Spleen (tissue), 7 donors: ENCODE results near the gene KLF2.

ENCODE experiments used
- POLR2A ChIP-seq, 3 donors: fragments of 450-650 bp; IDR thresholded peaks; one replicate each; pipeline ENCODE4 v1.5.1; 2017; ENCODE audit warnings: antibody characterized with exemption in 3 of 3, mild to moderate bottlenecking in 1 of 3
- POLR2AphosphoS5 ChIP-seq, 3 donors: sonication (generic); formaldehyde crosslinking; IDR thresholded peaks; one replicate each; pipeline ENCODE4 v1.5.1; 2017; ENCODE audit warnings: antibody characterized with exemption in 3 of 3
- TF ChIP-seq, protein P1 (sequence below), 11 experiments: fragments of 200-600 bp in 7 of 11; fragments of 450-650 bp in 4 of 11; sonication (generic) in 4 of 11; IDR thresholded peaks in 8 of 11; conservative IDR thresholded peaks in 3 of 11; 1 replicate in 7 of 11; 2 replicates in 4 of 11; pipeline versions ENCODE4 v1.4.0 to v1.8.0; 2016 to 2021; ENCODE audit warnings: antibody characterized with exemption in 11 of 11, inconsistent platforms in 4 of 11, mild to moderate bottlenecking in 1 of 11
- donor health status: DM: no; HTN: no; CAD: no; lungs with moderate emphysema.
- donor health status: DM: no; HTN: no; CAD: no.
- donor health status: DM: no; HTN: no; CAD: no.

- TF ChIP-seq, protein P1, sequence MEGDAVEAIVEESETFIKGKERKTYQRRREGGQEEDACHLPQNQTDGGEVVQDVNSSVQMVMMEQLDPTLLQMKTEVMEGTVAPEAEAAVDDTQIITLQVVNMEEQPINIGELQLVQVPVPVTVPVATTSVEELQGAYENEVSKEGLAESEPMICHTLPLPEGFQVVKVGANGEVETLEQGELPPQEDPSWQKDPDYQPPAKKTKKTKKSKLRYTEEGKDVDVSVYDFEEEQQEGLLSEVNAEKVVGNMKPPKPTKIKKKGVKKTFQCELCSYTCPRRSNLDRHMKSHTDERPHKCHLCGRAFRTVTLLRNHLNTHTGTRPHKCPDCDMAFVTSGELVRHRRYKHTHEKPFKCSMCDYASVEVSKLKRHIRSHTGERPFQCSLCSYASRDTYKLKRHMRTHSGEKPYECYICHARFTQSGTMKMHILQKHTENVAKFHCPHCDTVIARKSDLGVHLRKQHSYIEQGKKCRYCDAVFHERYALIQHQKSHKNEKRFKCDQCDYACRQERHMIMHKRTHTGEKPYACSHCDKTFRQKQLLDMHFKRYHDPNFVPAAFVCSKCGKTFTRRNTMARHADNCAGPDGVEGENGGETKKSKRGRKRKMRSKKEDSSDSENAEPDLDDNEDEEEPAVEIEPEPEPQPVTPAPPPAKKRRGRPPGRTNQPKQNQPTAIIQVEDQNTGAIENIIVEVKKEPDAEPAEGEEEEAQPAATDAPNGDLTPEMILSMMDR (IDR thresholded peaks at IDR 0.05 in 8 of 11, conservative IDR thresholded peaks at IDR 0.05 in 3 of 11): no peak
- TF ChIP-seq POLR2A (IDR thresholded peaks at IDR 0.05) (no peak), POLR2AphosphoS5 (IDR thresholded peaks at IDR 0.05) (no peak)
These were observed 49.8 kb downstream of the KLF2 start for GRCh38 chr19:16374436-16374835.
